H1 (cell line): ENCODE results near the gene AGTR1. TPM values are rescaled to one million over a fixed set of nuclear protein-coding genes. Genes with fewer than 3 reads are reported as not detected.

Experiments
- CTCF ChIA-PET: fragments of 300-600 bp; sonication (Branson Sonifier 250); formaldehyde crosslinking; loops from one replicate; lab custom pipeline; 2021; ENCODE audit not compliant: partially characterized antibody; lab: Charles Lee
- POLR2A ChIA-PET: fragments of 300-600 bp; sonication (Branson Sonifier 250); formaldehyde crosslinking; loops from one replicate; lab custom pipeline; 2021; ENCODE audit warnings: inconsistent platforms; ENCODE audit not compliant: partially characterized antibody; lab: Charles Lee
- DNase-seq, 2 experiments: peaks; one replicate each; pipeline versions ENCODE4 v3.0.0 to v3.0.0-alpha.2; 2010 to 2022; ENCODE audit warnings: low spot score in 2 of 2, low read depth in 1 of 2, mixed read lengths in 1 of 2
- FAIRE-seq: peaks from 2 replicates; lab custom pipeline; 2011; peaks lifted over from hg19 to GRCh38; lab: Jason Lieb, UNC
- H2AFZ ChIP-seq: 2 replicates; pipeline ENCODE4 v1.8.1; 2012; ENCODE audit warnings: low read length, inconsistent platforms
- H2AK5ac ChIP-seq: 2 replicates; pipeline ENCODE4 v1.6.1; 2013; ENCODE audit warnings: low read depth, low read length
- H2BK120ac ChIP-seq: replicated peaks from 2 replicates; pipeline ENCODE3; 2013; ENCODE audit warnings: low read depth, low read length, inconsistent platforms
- H2BK12ac ChIP-seq: 2 replicates; pipeline ENCODE4 v1.6.1; 2013; ENCODE audit warnings: low read depth, low read length
- H2BK15ac ChIP-seq: 2 replicates; pipeline ENCODE4 v1.6.1; 2013; ENCODE audit warnings: low read length
- H2BK20ac ChIP-seq: 2 replicates; pipeline ENCODE4 v1.6.1; 2013; ENCODE audit warnings: low read length
- H2BK5ac ChIP-seq: 2 replicates; pipeline ENCODE4 v1.6.1; 2013; ENCODE audit warnings: low read depth, low read length
- H3K14ac ChIP-seq: 2 replicates; pipeline ENCODE4 v1.6.1; 2013; ENCODE audit warnings: inconsistent platforms; ENCODE audit not compliant: insufficient read length
- H3K18ac ChIP-seq: 2 replicates; pipeline ENCODE4 v1.6.1; 2013; ENCODE audit warnings: low read length; ENCODE audit errors: extremely low read depth
- H3K23ac ChIP-seq: 2 replicates; pipeline ENCODE4 v1.6.1; 2013; ENCODE audit warnings: inconsistent platforms; ENCODE audit not compliant: insufficient read length
- H3K23me2 ChIP-seq: 2 replicates; pipeline ENCODE4 v1.6.1; 2013; ENCODE audit warnings: low read depth, low read length
- H3K27ac ChIP-seq: 2 replicates; pipeline ENCODE4 v1.6.1; 2011; ENCODE audit warnings: low read depth, low read length, inconsistent platforms
- H3K27me3 ChIP-seq, 4 experiments: replicated peaks in 1 of 4; 1 replicate in 1 of 4; 2 replicates in 3 of 4; pipeline versions ENCODE4 v1.6.1 to v1.8.1; 2011 to 2013; ENCODE audit warnings: low read length in 3 of 4, mild to moderate bottlenecking in 3 of 4, inconsistent platforms in 2 of 4, mixed read lengths in 2 of 4, moderate library complexity in 1 of 4; ENCODE audit not compliant: control insufficient read depth in 3 of 4, insufficient read depth in 3 of 4; ENCODE audit errors: extremely low read depth in 1 of 4
- H3K36me3 ChIP-seq, 4 experiments: 2 replicates each; pipeline versions ENCODE4 v1.6.1 to v1.8.1; 2011 to 2013; ENCODE audit warnings: mild to moderate bottlenecking in 4 of 4, low read length in 3 of 4, moderate library complexity in 2 of 4, control low read depth in 1 of 4, inconsistent platforms in 1 of 4; ENCODE audit not compliant: insufficient read depth in 4 of 4, control insufficient read depth in 2 of 4
- H3K4ac ChIP-seq: replicated peaks from 2 replicates; pipeline ENCODE3; 2013; ENCODE audit warnings: low read length, low read depth, mixed read lengths, inconsistent platforms; ENCODE audit not compliant: insufficient read length
- H3K4me1 ChIP-seq, 4 experiments: replicated peaks in 1 of 4; 1 replicate in 1 of 4; 2 replicates in 3 of 4; pipeline versions ENCODE4 v1.6.1 to v1.8.1; 2011 to 2013; ENCODE audit warnings: low read length in 3 of 4, inconsistent platforms in 2 of 4, mixed read lengths in 1 of 4; ENCODE audit not compliant: insufficient read depth in 4 of 4, control insufficient read depth in 3 of 4
- H3K4me2 ChIP-seq, 2 experiments: 2 replicates each; pipeline versions ENCODE4 v1.6.1 to v1.8.1; 2011 to 2013; ENCODE audit warnings: low read depth in 2 of 2, low read length in 2 of 2, control low read depth in 1 of 2, inconsistent platforms in 1 of 2, mild to moderate bottlenecking in 1 of 2; ENCODE audit not compliant: insufficient read depth in 1 of 2
- H3K4me3 ChIP-seq, 4 experiments: fragments of 200-600, 300-600 bp in 1 of 4; sonication (generic), shearing (Covaris generic), sonication (Bioruptor Twin) in 1 of 4; 2 replicates each; pipeline versions ENCODE4 v1.5.1 to v1.8.1; 2011 to 2016; ENCODE audit warnings: low read length in 4 of 4, low read depth in 3 of 4, control low read depth in 2 of 4, inconsistent platforms in 2 of 4, mild to moderate bottlenecking in 2 of 4, mixed read lengths in 1 of 4, moderate library complexity in 1 of 4; ENCODE audit not compliant: insufficient read depth in 2 of 4; ENCODE audit errors: extremely low read depth in 1 of 4
- H3K56ac ChIP-seq: replicated peaks from 2 replicates; pipeline ENCODE3; 2013; ENCODE audit warnings: low read depth, mild to moderate bottlenecking, mixed read lengths, low read length, inconsistent platforms; ENCODE audit not compliant: insufficient read length
- H3K79me1 ChIP-seq: 2 replicates; pipeline ENCODE4 v1.6.1; 2013; ENCODE audit warnings: low read depth, low read length, control low read depth
- H3K79me2 ChIP-seq, 2 experiments: 2 replicates each; pipeline versions ENCODE4 v1.6.1 to v1.8.1; 2012 to 2013; ENCODE audit warnings: low read length in 2 of 2, mild to moderate bottlenecking in 2 of 2, inconsistent platforms in 1 of 2; ENCODE audit not compliant: insufficient read depth in 2 of 2, control insufficient read depth in 1 of 2
- H3K9ac ChIP-seq, 4 experiments: replicated peaks in 1 of 4; 1 replicate in 1 of 4; 2 replicates in 3 of 4; pipeline versions ENCODE4 v1.6.1 to v1.8.1; 2011 to 2013; ENCODE audit warnings: low read depth in 3 of 4, low read length in 3 of 4, control low read depth in 2 of 4, mild to moderate bottlenecking in 2 of 4, moderate library complexity in 2 of 4, inconsistent platforms in 1 of 4; ENCODE audit errors: extremely low read depth in 1 of 4
- H3K9me3 ChIP-seq, 2 experiments: 2 replicates each; pipeline versions ENCODE4 v1.6.1 to v1.8.1; 2012 to 2013; ENCODE audit warnings: mild to moderate bottlenecking in 2 of 2, moderate library complexity in 2 of 2, control low read depth in 1 of 2, inconsistent platforms in 1 of 2, low read depth in 1 of 2, low read length in 1 of 2, mixed read lengths in 1 of 2; ENCODE audit not compliant: insufficient read depth in 2 of 2
- H4K20me1 ChIP-seq, 2 experiments: replicated peaks in 1 of 2; 2 replicates each; pipeline versions ENCODE3 to v1.8.1; 2011 to 2013; ENCODE audit warnings: inconsistent platforms in 2 of 2, low read length in 2 of 2, mild to moderate bottlenecking in 1 of 2; ENCODE audit not compliant: insufficient read depth in 2 of 2, control insufficient read depth in 1 of 2
- H4K5ac ChIP-seq: 2 replicates; pipeline ENCODE4 v1.6.1; 2013; ENCODE audit warnings: low read length, low read depth, mixed read lengths, inconsistent platforms; ENCODE audit not compliant: insufficient read length
- H4K8ac ChIP-seq: 2 replicates; pipeline ENCODE4 v1.8.0; 2013; ENCODE audit warnings: mild to moderate bottlenecking, moderate library complexity, low read length, inconsistent platforms; ENCODE audit not compliant: insufficient read depth; ENCODE audit errors: extremely low read depth
- H4K91ac ChIP-seq: replicated peaks from 2 replicates; pipeline ENCODE3; 2013; ENCODE audit warnings: low read length, mixed read lengths, inconsistent platforms; ENCODE audit not compliant: insufficient read length
- JUN ChIP-seq: IDR thresholded peaks from 2 replicates; pipeline ENCODE4 v1.6.1; 2011; ENCODE audit warnings: low read depth, mild to moderate bottlenecking, improper control_type of control experiment, low read length
- ZNF274 ChIP-seq: IDR thresholded peaks from 2 replicates; pipeline ENCODE4 v1.7.0; 2012; ENCODE audit warnings: low read length, borderline replicate concordance; ENCODE audit errors: extremely low read depth
- WGBS, 2 experiments: shearing (Covaris generic) in 1 of 2; methylation state at CpG; one replicate each; pipeline versions ENCODE4 v1.1.6 to v1.1.7; 2013 to 2015; ENCODE audit warnings: low lambda C conversion rate in 2 of 2, mixed read lengths in 2 of 2, inconsistent platforms in 1 of 2, low coverage in 1 of 2, missing lambda C conversion rate in 1 of 2; ENCODE audit not compliant: insufficient replicate concordance in 2 of 2, insufficient coverage in 1 of 2, insufficient read length in 1 of 2; ENCODE audit errors: extremely low coverage in 1 of 2, missing lambda C conversion rate in 1 of 2; 5-methylcytosine and 5-hydroxymethylcytosine counted together
- polyA plus RNA-seq, 7 experiments: library from polyadenylated mRNA; depleted of rRNA in 3 of 7; stranded (reverse) in 5 of 7; unstranded in 2 of 7; fragments of >200 nt in 5 of 7; fragments of 200-250 nt in 2 of 7; gene quantifications; 1 replicate in 5 of 7; 2 replicates in 1 of 7; 4 replicates in 1 of 7; pipeline versions ENCODE4 v1.2.1 to v1.2.3, GENCODE V29; 2011 to 2013; ENCODE audit warnings: missing spikeins in 2 of 7, mixed read lengths in 2 of 7
- total RNA-seq: library from RNA; stranded (reverse); fragmentation: NEBNext Ultra II Directional; extraction: Animal tissue kit (Norgen Biotek cat#: 25700); gene quantifications from 2 replicates; pipeline ENCODE4 v1.2.1, GENCODE V29; 2021

Gene AGTR1
- total and polyA plus RNA-seq, 2 of the 8 experiments (the other 6 are each of a cell fraction or from before 2014, with no cell fraction given), result 0.03 TPM; not detected in 1

DNA sequence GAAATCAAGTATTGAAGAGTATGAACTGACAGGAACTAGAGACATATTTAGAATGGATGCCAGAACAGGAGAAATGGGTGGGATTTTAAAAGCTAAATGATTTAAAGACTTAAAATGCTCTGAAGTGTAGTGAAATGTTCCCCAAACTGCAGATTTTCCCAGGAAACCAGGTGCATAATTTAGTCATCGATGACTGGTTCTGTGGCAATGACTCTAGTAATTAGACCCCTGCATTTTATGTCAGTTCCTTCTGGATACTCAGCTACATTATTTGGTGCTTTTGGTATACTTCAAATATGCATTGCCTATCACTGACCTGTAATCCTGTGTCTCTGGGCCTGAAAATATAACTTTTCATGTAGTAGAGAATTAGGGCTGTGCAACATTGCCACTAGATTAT, 16.8 kb downstream of the AGTR1 start:
- H3K23ac ChIP-seq, result no peak overlapping the region
- no peak overlapping the region for H2AK5ac ChIP-seq
- no peak for DNase-seq
- no peak overlapping the region for H4K8ac ChIP-seq
- no peak overlapping the region for H3K27ac ChIP-seq
- no peaks in the 10 kb centered on the region for H3K9me3 ChIP-seq
- no peak for TF ChIP-seq JUN
- TF ChIP-seq ZNF274, result no peak
- POLR2A ChIA-PET, result no interaction called here
- no peak overlapping the region for H3K4me3 ChIP-seq
- no peak overlapping the region for H3K14ac ChIP-seq
- WGBS, 2 experiments, result 100% methylated on average over 1 of the region's 1 CpG; no CpG with 5 or more reads in 1 of the 2 experiments
- no peak overlapping the region for H2BK12ac ChIP-seq
- CTCF ChIA-PET, result interaction anchor here (1.0 to 5.8 kb wide), 2 partner anchors 10 to 14 kb away, joined by 4 to 51 read pairs; no protein-coding TSS in a partner anchor
- H3K36me3 ChIP-seq, result no peaks in the 10 kb centered on the region
- H3K79me2 ChIP-seq, result no peaks in the 10 kb centered on the region
- FAIRE-seq, result no peak
- no peak overlapping the region for H2AFZ ChIP-seq
- H3K4ac ChIP-seq, result no peak overlapping the region
- no peak overlapping the region for H2BK20ac ChIP-seq
- H3K4me1 ChIP-seq, result peaks cover 0 to 3% (median 2%) of the 10 kb centered on the region in 4 experiments; a peak in 5 of 7 replicates
- H2BK15ac ChIP-seq, result no peak overlapping the region
- no peak overlapping the region for H3K18ac ChIP-seq
- no peak overlapping the region for H4K91ac ChIP-seq
- H2BK120ac ChIP-seq, result no peak overlapping the region
- no peak overlapping the region for H2BK5ac ChIP-seq
- no peaks in the 10 kb centered on the region for H3K27me3 ChIP-seq
- H3K79me1 ChIP-seq, result no peaks in the 10 kb centered on the region
- no peak overlapping the region for H4K5ac ChIP-seq
- no peak overlapping the region for H3K56ac ChIP-seq
- H4K20me1 ChIP-seq, result no peaks in the 10 kb centered on the region
- H3K4me2 ChIP-seq, result no peak overlapping the region
- H3K9ac ChIP-seq, result no peak overlapping the region
- H3K23me2 ChIP-seq, result no peaks in the 10 kb centered on the region
